Fibroblast of skin of left biceps (primary cell): ENCODE data around the gene GPR55.
"Not testable (repeated sequence)": the region's sequence is repeated elsewhere in the genome, so short reads cannot be mapped to it uniquely, and the experiment has no call there.

Experiments used
- DNase-seq, 2 experiments: peaks; one replicate each; pipeline ENCODE4 v3.0.0-alpha.2; 2013; ENCODE audit warnings: low read depth in 2 of 2

The GPR55 gene

GRCh38 chr2:230950874-230951339 lies 25.9 kb upstream of the GPR55 start:
- no peak for DNase-seq

DNA sequence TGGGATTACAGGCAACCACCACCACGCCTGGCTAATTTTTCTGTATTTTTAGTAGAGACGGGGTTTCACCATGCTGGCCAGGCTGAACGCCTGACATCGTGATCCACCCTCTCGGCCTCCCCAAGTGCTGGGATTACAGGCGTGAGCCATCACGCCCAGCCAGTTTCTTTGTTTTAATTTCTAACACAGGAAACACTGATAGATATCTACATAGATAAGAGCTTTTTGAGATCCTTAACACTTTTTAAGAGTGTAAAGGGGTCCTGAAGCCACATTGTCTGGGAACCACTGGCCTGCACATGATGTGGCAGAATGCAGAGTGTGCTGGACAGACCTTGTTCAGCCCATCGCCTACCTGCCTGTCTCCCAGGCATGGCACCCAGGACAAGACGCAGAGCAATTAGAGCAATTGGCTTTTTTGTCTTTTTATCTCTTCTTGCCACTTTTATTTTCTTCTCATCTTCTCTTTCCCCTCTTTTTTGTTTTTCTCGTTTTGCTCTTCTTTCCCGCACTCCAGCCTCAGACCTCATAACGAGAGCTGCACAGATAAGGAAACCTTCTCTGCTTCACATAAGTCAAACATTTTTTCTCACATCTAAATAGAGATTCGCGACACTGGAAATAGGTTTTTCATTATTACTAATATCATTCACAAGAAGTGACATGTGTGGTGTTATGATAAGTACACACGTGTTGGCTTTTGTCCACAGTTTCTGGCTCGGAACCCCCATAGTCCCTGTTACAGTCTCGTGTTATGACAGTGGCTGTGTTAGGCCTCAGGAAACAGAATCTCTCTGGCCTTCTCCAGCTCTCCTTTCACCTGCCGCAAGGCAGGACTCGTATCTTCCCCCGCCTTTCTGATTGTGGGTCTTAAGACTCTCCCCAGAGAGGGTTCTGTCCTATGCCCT lies 25.2 kb upstream of the GPR55 start:
- DNase-seq: no peak

DNA sequence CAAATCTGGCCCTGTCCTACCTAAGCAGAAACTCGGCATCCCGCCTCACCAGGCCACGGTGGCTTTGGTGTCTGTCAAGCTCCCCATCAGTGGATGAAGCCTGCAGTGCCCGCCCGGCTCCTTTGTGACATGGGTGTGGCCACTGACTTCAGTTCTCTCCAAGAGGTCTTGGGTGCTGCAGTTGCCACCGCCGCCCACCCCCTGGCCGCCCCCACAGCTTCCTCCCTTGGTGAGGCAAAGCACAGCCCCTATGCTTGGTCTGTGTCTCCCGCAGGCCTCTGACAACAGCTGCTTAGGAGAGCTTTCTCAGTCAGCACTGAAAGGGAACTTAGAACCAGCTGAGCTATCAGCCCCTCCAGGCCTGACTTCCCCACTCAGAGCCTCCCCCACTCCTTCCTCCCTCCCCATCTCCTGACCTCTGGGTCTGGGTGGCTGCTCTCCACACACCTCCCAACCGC lies 22.9 kb upstream of the GPR55 start:
- DNase-seq: no peak

GRCh38 chr2:230947235-230947576 lies 22.2 kb upstream of the GPR55 start:
- no peak for DNase-seq

DNA sequence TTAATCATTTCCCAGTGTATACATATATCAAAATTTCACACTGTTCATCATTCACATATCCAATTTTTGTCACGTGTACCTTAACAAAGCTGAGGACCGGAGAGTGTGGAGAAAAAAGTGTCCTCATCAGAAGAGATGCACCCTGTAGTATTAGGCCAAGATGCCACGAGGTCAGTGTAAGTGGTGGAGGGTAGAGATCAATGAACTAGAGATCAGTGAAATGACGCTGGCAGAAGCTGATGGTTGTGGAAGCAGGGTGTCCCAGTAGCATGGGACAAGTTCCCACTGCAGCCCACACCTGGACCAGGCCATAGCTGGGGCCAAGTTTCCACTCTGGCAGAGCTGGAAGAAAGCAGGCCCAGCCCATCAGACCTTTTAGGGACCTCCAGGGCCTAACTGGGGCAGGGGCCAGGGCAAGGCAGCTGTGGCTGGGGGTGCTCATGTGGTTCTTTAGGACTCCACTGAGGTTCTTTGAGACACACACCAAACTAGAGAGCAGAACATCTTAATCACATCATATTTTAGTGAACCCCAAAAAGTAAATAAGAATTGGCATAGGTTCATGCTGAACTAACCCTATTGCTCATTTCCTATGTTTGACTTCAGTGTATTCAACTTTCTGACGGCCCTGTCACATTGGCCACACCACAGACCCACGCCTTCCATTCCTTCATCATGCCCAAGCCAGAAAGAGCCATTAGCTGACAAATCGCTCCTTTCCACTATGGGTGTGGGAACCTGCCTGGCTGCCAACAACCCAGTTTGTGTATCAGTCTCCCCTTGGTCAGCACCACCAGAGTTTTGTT lies 21.6 kb upstream of the GPR55 start:
- DNase-seq: no peak

- no peak for DNase-seq
These were observed 19.8 kb upstream of the GPR55 start for GRCh38 chr2:230944757-230945372.

GRCh38 chr2:230944123-230944653 lies 19.1 kb upstream of the GPR55 start:
- DNase-seq: no peak

DNA sequence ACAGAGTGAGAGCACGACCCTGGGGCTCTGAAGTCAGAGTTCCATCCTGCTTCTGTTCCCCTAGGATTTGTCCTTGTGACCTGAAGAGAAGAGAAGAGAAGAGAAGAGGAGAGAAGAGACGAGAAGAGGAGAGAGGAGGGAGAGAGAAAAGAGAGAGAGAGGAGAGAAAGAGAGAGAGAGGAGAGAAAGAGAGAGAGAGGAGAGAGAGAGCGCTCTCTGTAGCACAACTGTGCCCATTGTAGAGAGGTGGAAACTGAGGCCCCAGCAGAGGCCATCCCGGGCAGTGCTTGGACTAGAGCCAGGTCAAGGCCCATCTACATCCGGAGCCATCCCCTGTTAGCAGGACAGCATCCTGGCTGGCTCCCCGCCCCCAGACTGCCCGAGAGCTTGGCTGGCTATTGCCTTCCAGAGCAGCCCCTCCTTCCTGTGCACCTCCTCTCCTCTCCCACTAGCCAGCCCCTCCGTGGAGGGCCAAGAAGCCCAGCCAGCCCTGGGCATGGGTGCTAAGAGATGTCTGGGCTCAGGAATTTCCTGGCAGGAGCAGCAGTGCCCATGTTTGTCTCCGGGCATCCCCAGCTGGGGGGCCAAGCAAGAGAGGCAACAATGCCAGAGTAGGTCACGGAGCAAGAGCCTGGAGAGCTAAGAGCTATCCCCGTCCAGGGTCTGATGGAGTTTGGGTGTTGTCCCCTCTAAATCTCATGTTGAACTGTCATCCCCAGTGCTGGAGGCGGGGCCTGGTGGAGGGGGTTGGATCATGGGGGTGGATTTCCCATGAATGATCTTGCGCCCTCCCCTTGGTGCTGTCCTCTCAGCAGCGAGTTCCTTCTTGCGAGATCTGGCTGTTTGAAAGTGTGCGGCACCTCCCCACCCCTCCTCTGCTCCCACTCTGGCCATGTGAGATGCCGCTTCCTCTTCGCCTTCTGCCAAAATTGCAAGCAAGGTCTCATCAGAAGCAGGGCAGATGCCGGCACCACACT lies 18.2 kb upstream of the GPR55 start:
- no peak for DNase-seq

GRCh38 chr2:230942371-230942770 lies 17.3 kb upstream of the GPR55 start:
- no peak for DNase-seq

- no peak for DNase-seq
These were observed 16.4 kb upstream of the GPR55 start for GRCh38 chr2:230941202-230942180.

- no peak for DNase-seq
These were observed 15.4 kb upstream of the GPR55 start for GRCh38 chr2:230940471-230940815.

- DNase-seq: no peak
These were observed 14.8 kb upstream of the GPR55 start for GRCh38 chr2:230939691-230940470.

GRCh38 chr2:230939066-230939591 lies 14.1 kb upstream of the GPR55 start:
- no peak for DNase-seq

- no peak for DNase-seq
These were observed 13.5 kb upstream of the GPR55 start for GRCh38 chr2:230938516-230939065.

GRCh38 chr2:230938098-230938497 lies 13.1 kb upstream of the GPR55 start:
- no peak for DNase-seq

- DNase-seq: no peak
These were observed 12.3 kb upstream of the GPR55 start for GRCh38 chr2:230937362-230937761.

DNA sequence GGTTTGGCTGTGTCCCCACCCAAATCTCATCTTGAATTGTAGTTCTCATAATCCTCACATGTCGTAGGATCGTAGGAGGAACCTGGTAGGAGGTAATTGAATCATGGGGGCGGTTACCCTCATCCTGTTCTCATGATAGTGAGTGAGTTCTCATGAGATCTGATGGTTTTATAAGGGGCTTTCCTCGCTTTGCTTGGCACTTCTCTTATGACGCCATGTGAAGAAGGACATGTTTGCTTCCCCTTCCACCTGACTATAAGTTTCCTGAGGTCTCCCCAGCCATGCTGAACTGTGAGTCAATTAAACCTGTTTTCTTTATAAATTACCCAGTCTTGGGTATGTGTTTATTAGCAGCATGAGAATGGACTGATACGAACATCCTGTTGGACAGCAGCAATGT lies 11.2 kb upstream of the GPR55 start:
- not testable (repeated sequence) for DNase-seq

DNA sequence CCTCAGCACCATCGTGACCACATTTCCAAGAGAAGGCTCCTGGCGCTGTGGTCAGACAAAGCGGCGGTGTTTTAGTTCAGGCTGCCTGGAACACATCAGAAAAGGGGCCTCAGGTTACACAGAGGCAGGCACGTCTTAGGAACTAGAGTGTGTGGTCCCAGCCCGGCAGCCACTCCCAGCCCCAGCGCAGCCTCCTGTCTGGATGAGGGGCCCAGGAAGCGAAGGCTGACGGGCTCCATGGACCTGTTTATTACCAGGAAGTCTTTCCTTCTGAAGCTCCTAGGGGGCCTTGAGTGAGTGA lies 10.0 kb upstream of the GPR55 start:
- DNase-seq: no peak
